Activated naive CD4-positive, alpha-beta T cell treated with anti-CD3 and anti-CD28 coated beads, Interleukin-2, amount 50 U/mL, for 16 hours (primary cell): ENCODE measurements around the gene KCNJ18.
"Not testable (repeated sequence)": the region's sequence is repeated elsewhere in the genome, so short reads cannot be mapped to it uniquely, and the experiment has no call there.

Experiments used
- DNase-seq: peaks from one replicate; pipeline ENCODE4 v3.0.0-alpha.2; 2020

KCNJ18 gene

GRCh38 chr17:21691883-21692703, at the start of gene KCNJ18:
Gene KCNJ18, plus strand, starts transcription at chr17:21692523. Its CDS starts 10,264 bp downstream, at chr17:21702787.
- not testable (repeated sequence) for DNase-seq

- DNase-seq, result not testable (repeated sequence)
Measured at GRCh38 chr17:21648125-21648524, 44.2 kb upstream of the KCNJ18 start.

- DNase-seq, result not testable (repeated sequence)
Measured at GRCh38 chr17:21650043-21650442, 42.3 kb upstream of the KCNJ18 start.

GRCh38 chr17:21652049-21652448, 40.3 kb upstream of the KCNJ18 start:
- DNase-seq, result not testable (repeated sequence)

- DNase-seq, result not testable (repeated sequence)
Measured at GRCh38 chr17:21653211-21653610, 39.1 kb upstream of the KCNJ18 start.

GRCh38 chr17:21656518-21657309, 35.6 kb upstream of the KCNJ18 start:
- DNase-seq, result not testable (repeated sequence)

- DNase-seq, result not testable (repeated sequence)
Measured at GRCh38 chr17:21659635-21660034, 32.7 kb upstream of the KCNJ18 start.

- not testable (repeated sequence) for DNase-seq
Measured at GRCh38 chr17:21661455-21661854, 30.9 kb upstream of the KCNJ18 start.

- not testable (repeated sequence) for DNase-seq
Measured at GRCh38 chr17:21663166-21663565, 29.2 kb upstream of the KCNJ18 start.

GRCh38 chr17:21663614-21664474, 28.5 kb upstream of the KCNJ18 start:
- not testable (repeated sequence) for DNase-seq

- not testable (repeated sequence) for DNase-seq
Measured at GRCh38 chr17:21665171-21665570, 27.2 kb upstream of the KCNJ18 start.

GRCh38 chr17:21665935-21666493, 26.3 kb upstream of the KCNJ18 start:
- DNase-seq, result not testable (repeated sequence)

GRCh38 chr17:21666711-21667412, 25.5 kb upstream of the KCNJ18 start:
- DNase-seq, result not testable (repeated sequence)

GRCh38 chr17:21667413-21668117, 24.8 kb upstream of the KCNJ18 start:
- not testable (repeated sequence) for DNase-seq

GRCh38 chr17:21668118-21668488, 24.2 kb upstream of the KCNJ18 start:
- DNase-seq, result not testable (repeated sequence)

- not testable (repeated sequence) for DNase-seq
Measured at GRCh38 chr17:21668746-21669508, 23.4 kb upstream of the KCNJ18 start.

GRCh38 chr17:21669616-21670360, 22.5 kb upstream of the KCNJ18 start:
- not testable (repeated sequence) for DNase-seq

- DNase-seq, result not testable (repeated sequence)
Measured at GRCh38 chr17:21670361-21671155, 21.8 kb upstream of the KCNJ18 start.

- not testable (repeated sequence) for DNase-seq
Measured at GRCh38 chr17:21671437-21671836, 20.9 kb upstream of the KCNJ18 start.
